ENCODE data around the gene EGFR.

The EGFR gene

DNA sequence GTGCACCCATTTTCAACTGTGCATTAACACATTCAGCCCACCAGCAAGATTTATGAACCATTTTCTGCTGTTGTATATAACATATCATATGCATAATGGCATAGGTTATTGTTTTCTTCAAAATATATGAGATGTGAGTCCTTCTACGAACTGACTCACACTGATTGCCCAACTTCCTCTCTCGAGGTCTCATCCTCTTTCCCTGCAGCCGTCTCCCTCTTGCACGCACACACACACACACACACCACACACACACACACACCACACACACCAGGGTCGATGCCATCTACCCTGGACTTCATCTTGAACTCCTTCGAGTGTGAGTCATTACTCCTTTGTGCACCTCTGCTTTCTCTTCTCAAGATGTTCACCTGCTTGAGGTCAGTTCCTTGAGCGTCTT, 36.7 kb downstream of the EGFR start:
- H4K20me1 ChIP-seq (ENCODE audit: insufficient read depth, low read length) = no peaks in the 10 kb centered on the region
- no peaks in the 10 kb centered on the region for H3K27me3 ChIP-seq (replicated peaks; ENCODE audit: insufficient read depth, low read length)
- H3K4me3 ChIP-seq (ENCODE audit: low read length) = no peak overlapping the region
- no peaks in the 10 kb centered on the region for H3K4me1 ChIP-seq (ENCODE audit: low read length)
- H3K36me3 ChIP-seq (replicated peaks; ENCODE audit: insufficient read depth, low read length) = no peaks in the 10 kb centered on the region
- no peak overlapping the region for H3K4me2 ChIP-seq (ENCODE audit: low read depth, low read length)
- no peaks in the 10 kb centered on the region for H3K79me2 ChIP-seq (ENCODE audit: low read length)
- no peaks in the 10 kb centered on the region for H3K9me2 ChIP-seq (replicated peaks; ENCODE audit: insufficient read depth, low read length)
- no peak overlapping the region for H3K27ac ChIP-seq (ENCODE audit: low read length)
- no peak overlapping the region for H3K9ac ChIP-seq (ENCODE audit: low read length)
- no peak for DNase-seq
- H3F3A ChIP-seq (ENCODE audit: insufficient read depth, low read length) = no peaks in the 10 kb centered on the region
- TF ChIP-seq CTCF (IDR thresholded peaks at IDR 0.05; ENCODE audit: low read length) (no peak), EZH2 (optimal IDR thresholded peaks at IDR 0.05; ENCODE audit: low read depth, low read length) (no peak), EZH2phosphoT487 (IDR thresholded peaks at IDR 0.05; ENCODE audit: low read length) (no peak)
- no peak overlapping the region for H2AFZ ChIP-seq (ENCODE audit: low read length)
- H3K9me3 ChIP-seq (replicated peaks; ENCODE audit: insufficient read depth, low read length) = no peaks in the 10 kb centered on the region

GRCh38 chr7:55056068-55056467, 37.3 kb downstream of the EGFR start:
- no peak for DNase-seq
- Histone ChIP-seq H2AFZ (ENCODE audit: low read length) (no peak overlapping the region), H3K9ac (ENCODE audit: low read length) (no peak overlapping the region), H3K4me2 (ENCODE audit: low read depth, low read length) (no peak overlapping the region), H3K27ac (ENCODE audit: low read length) (no peak overlapping the region), H3K9me2 (replicated peaks; ENCODE audit: insufficient read depth, low read length) (no peaks in the 10 kb centered on the region), H3K79me2 (ENCODE audit: low read length) (no peaks in the 10 kb centered on the region), H3F3A (ENCODE audit: insufficient read depth, low read length) (no peaks in the 10 kb centered on the region), H3K4me3 (ENCODE audit: low read length) (no peak overlapping the region), H4K20me1 (ENCODE audit: insufficient read depth, low read length) (no peaks in the 10 kb centered on the region), H3K4me1 (ENCODE audit: low read length) (no peaks in the 10 kb centered on the region), H3K27me3 (replicated peaks; ENCODE audit: insufficient read depth, low read length) (no peaks in the 10 kb centered on the region), H3K9me3 (replicated peaks; ENCODE audit: insufficient read depth, low read length) (no peaks in the 10 kb centered on the region), H3K36me3 (replicated peaks; ENCODE audit: insufficient read depth, low read length) (no peaks in the 10 kb centered on the region)
- TF ChIP-seq EZH2 (optimal IDR thresholded peaks at IDR 0.05; ENCODE audit: low read depth, low read length) (no peak), EZH2phosphoT487 (IDR thresholded peaks at IDR 0.05; ENCODE audit: low read length) (no peak), CTCF (IDR thresholded peaks at IDR 0.05; ENCODE audit: low read length) (no peak)

DNA sequence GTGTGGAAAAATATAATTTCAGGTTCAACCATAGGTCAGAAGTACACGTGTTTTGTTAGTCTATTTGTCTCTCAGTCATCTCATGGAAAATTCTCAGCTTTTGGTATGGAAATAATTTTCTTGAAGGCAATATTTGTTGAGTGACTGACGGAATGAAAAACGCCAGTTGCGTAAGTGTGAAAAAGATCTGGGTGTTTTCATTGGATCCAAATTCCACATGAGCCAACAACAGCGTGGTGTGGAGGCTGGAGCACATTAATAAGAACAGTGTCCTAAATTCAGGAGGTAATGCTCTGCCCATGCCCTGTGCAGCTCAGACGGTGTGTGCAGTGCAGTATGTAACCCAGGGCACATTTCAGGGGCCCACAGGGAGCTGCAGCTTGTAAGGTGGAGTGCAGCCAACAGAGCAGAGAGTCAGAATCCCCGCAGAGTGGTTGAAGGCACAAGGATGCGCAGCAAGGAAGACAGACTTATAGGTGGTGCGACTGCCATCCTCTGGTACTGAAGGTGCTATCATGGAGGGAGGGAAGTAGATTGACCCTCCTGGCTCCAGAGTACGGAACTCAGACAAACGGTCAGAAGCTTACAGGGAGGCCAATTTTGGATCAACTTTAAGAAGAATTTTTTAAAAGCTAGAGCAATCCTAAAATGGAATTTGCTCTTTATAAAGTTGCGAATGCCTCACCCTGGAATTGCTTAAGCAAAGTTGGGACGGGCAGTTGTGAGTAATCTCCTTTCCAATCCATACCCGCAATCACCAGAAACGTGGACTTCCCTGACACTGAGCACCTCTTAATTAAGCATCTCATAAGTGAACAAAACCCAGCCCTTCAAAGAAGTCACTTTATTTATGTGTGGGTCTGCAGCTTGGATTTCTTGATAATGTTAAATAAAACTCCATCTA, 38.0 kb downstream of the EGFR start:
- Histone ChIP-seq H3K36me3 (replicated peaks; ENCODE audit: insufficient read depth, low read length) (no peaks in the 10 kb centered on the region), H3K27me3 (replicated peaks; ENCODE audit: insufficient read depth, low read length) (no peaks in the 10 kb centered on the region), H3K27ac (ENCODE audit: low read length) (no peak overlapping the region), H3K9me3 (replicated peaks; ENCODE audit: insufficient read depth, low read length) (no peaks in the 10 kb centered on the region), H3K9ac (ENCODE audit: low read length) (no peak overlapping the region), H3F3A (ENCODE audit: insufficient read depth, low read length) (no peaks in the 10 kb centered on the region), H3K79me2 (ENCODE audit: low read length) (no peaks in the 10 kb centered on the region), H2AFZ (ENCODE audit: low read length) (no peak overlapping the region), H3K9me2 (replicated peaks; ENCODE audit: insufficient read depth, low read length) (no peaks in the 10 kb centered on the region), H3K4me3 (ENCODE audit: low read length) (no peak overlapping the region), H4K20me1 (ENCODE audit: insufficient read depth, low read length) (no peaks in the 10 kb centered on the region), H3K4me2 (ENCODE audit: low read depth, low read length) (no peak overlapping the region), H3K4me1 (ENCODE audit: low read length) (no peaks in the 10 kb centered on the region)
- TF ChIP-seq CTCF (IDR thresholded peaks at IDR 0.05; ENCODE audit: low read length) (no peak), EZH2phosphoT487 (IDR thresholded peaks at IDR 0.05; ENCODE audit: low read length) (no peak), EZH2 (optimal IDR thresholded peaks at IDR 0.05; ENCODE audit: low read depth, low read length) (no peak)
- DNase-seq = no peak
